Liver (tissue), 3 donors: ENCODE measurements around the gene NUDCD2.

Experiments used
- FOXA1 ChIP-seq: IDR thresholded peaks from 2 replicates; pipeline ENCODE4 v1.6.1; 2016; ENCODE audit warnings: antibody characterized with exemption
- HNF4G ChIP-seq: IDR thresholded peaks from 2 replicates; pipeline ENCODE4 v1.6.1; 2016; ENCODE audit warnings: antibody characterized with exemption
- NR2F2 ChIP-seq: IDR thresholded peaks from 2 replicates; pipeline ENCODE4 v1.6.1; 2016; ENCODE audit warnings: antibody characterized with exemption
- RAD21 ChIP-seq, 2 donors: IDR thresholded peaks; 2 replicates each; pipeline ENCODE4 v1.6.1; 2016; ENCODE audit warnings: antibody characterized with exemption in 2 of 2, mild to moderate bottlenecking in 2 of 2
- RXRA ChIP-seq, 2 donors: IDR thresholded peaks; 2 replicates each; pipeline ENCODE4 v1.6.1; 2017 to 2018; ENCODE audit warnings: antibody characterized with exemption in 2 of 2, mild to moderate bottlenecking in 1 of 2
- SP1 ChIP-seq: IDR thresholded peaks from 2 replicates; pipeline ENCODE4 v1.6.1; 2018; ENCODE audit warnings: antibody characterized with exemption, mild to moderate bottlenecking
- TAF1 ChIP-seq: conservative IDR thresholded peaks from 2 replicates; pipeline ENCODE4 v1.6.1; 2016; ENCODE audit warnings: antibody characterized with exemption, mild to moderate bottlenecking
- YY1 ChIP-seq: IDR thresholded peaks from 2 replicates; pipeline ENCODE4 v1.6.1; 2016; ENCODE audit warnings: antibody characterized with exemption, mild to moderate bottlenecking
- ZBTB33 ChIP-seq: IDR thresholded peaks from 2 replicates; pipeline ENCODE4 v1.6.1; 2016; ENCODE audit warnings: antibody characterized with exemption
- TF ChIP-seq, protein P1 (sequence below): fragments of 150-350 bp; IDR thresholded peaks from 2 replicates; pipeline ENCODE4 v1.5.1; 2017; ENCODE audit warnings: improper control_type of control experiment, low read depth, low read length; ENCODE audit not compliant: missing input control
- TF ChIP-seq, protein P2 (sequence below): IDR thresholded peaks from 2 replicates; pipeline ENCODE4 v1.6.1; 2016; ENCODE audit warnings: antibody characterized with exemption, mild to moderate bottlenecking
- TF ChIP-seq, protein P3 (sequence below): IDR thresholded peaks from 2 replicates; pipeline ENCODE4 v1.6.1; 2016; ENCODE audit warnings: antibody characterized with exemption
- TF ChIP-seq, protein P4 (sequence below): IDR thresholded peaks from 2 replicates; pipeline ENCODE4 v1.6.1; 2016; ENCODE audit warnings: antibody characterized with exemption
- donor health status: healthy.
- donor health status: healthy.

GRCh38 chr5:163401271-163401670, 58.6 kb downstream of the NUDCD2 start:
- TF ChIP-seq RAD21 (IDR thresholded peaks at IDR 0.05) = no peak
- TF ChIP-seq, protein P1, sequence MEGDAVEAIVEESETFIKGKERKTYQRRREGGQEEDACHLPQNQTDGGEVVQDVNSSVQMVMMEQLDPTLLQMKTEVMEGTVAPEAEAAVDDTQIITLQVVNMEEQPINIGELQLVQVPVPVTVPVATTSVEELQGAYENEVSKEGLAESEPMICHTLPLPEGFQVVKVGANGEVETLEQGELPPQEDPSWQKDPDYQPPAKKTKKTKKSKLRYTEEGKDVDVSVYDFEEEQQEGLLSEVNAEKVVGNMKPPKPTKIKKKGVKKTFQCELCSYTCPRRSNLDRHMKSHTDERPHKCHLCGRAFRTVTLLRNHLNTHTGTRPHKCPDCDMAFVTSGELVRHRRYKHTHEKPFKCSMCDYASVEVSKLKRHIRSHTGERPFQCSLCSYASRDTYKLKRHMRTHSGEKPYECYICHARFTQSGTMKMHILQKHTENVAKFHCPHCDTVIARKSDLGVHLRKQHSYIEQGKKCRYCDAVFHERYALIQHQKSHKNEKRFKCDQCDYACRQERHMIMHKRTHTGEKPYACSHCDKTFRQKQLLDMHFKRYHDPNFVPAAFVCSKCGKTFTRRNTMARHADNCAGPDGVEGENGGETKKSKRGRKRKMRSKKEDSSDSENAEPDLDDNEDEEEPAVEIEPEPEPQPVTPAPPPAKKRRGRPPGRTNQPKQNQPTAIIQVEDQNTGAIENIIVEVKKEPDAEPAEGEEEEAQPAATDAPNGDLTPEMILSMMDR = no peak
- TF ChIP-seq RXRA (IDR thresholded peaks at IDR 0.05) = no peak
- TF ChIP-seq, protein P2, sequence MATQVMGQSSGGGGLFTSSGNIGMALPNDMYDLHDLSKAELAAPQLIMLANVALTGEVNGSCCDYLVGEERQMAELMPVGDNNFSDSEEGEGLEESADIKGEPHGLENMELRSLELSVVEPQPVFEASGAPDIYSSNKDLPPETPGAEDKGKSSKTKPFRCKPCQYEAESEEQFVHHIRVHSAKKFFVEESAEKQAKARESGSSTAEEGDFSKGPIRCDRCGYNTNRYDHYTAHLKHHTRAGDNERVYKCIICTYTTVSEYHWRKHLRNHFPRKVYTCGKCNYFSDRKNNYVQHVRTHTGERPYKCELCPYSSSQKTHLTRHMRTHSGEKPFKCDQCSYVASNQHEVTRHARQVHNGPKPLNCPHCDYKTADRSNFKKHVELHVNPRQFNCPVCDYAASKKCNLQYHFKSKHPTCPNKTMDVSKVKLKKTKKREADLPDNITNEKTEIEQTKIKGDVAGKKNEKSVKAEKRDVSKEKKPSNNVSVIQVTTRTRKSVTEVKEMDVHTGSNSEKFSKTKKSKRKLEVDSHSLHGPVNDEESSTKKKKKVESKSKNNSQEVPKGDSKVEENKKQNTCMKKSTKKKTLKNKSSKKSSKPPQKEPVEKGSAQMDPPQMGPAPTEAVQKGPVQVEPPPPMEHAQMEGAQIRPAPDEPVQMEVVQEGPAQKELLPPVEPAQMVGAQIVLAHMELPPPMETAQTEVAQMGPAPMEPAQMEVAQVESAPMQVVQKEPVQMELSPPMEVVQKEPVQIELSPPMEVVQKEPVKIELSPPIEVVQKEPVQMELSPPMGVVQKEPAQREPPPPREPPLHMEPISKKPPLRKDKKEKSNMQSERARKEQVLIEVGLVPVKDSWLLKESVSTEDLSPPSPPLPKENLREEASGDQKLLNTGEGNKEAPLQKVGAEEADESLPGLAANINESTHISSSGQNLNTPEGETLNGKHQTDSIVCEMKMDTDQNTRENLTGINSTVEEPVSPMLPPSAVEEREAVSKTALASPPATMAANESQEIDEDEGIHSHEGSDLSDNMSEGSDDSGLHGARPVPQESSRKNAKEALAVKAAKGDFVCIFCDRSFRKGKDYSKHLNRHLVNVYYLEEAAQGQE = no peak
- no peak for TF ChIP-seq FOXA1
- no peak for TF ChIP-seq ZBTB33
- no peak for TF ChIP-seq YY1
- TF ChIP-seq NR2F2 = no peak
- no peak for TF ChIP-seq TAF1
- TF ChIP-seq, protein P3, sequence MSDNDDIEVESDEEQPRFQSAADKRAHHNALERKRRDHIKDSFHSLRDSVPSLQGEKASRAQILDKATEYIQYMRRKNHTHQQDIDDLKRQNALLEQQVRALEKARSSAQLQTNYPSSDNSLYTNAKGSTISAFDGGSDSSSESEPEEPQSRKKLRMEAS = no peak
- TF ChIP-seq SP1 = no peak
- TF ChIP-seq HNF4G = no peak
- TF ChIP-seq, protein P4, sequence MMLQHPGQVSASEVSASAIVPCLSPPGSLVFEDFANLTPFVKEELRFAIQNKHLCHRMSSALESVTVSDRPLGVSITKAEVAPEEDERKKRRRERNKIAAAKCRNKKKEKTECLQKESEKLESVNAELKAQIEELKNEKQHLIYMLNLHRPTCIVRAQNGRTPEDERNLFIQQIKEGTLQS = no peak
